NT2/D1 (cell line): ENCODE results near the gene SPPL2C.

Experiments used
- YY1 ChIP-seq: IDR thresholded peaks from 2 replicates; pipeline ENCODE4 v1.6.1; 2011; ENCODE audit not compliant: insufficient read length, insufficient read depth
- ZNF274 ChIP-seq: IDR thresholded peaks from 2 replicates; pipeline ENCODE4 v1.6.1; 2011; ENCODE audit warnings: mild to moderate bottlenecking, low read depth, low read length

DNA sequence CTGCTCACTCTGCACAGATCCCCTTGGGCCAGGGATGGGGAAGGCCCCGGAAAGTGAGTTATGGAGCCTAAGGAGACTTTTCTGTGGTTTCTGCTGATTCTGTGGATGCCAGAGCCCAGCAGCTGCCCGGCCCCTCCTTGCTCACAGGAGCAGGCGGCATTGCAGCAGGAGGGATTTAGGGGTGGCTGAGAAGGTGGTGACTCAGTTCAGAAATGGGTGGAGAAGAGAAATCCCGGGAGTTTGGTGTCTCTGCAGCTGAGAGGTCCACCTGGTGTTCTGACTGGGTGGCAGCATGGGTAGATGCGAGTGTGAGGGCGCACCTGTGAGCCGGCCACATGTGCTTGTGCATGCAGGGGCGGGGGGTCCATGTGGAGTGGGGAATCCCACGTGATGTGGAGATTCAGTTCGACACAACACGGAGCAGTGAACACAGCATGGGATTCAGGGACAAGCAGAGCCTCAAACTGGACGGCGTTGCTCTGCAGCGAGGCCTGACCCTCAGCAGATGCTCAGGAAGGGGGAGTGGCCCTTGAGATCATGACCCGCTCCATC lies 16.0 kb upstream of the SPPL2C start:
- no peak for TF ChIP-seq YY1
- no peak for TF ChIP-seq ZNF274
